ENCODE data around the gene PRKCZ.
"Not testable (repeated sequence)": the region's sequence is repeated elsewhere in the genome, so short reads cannot be mapped to it uniquely, and the experiment has no call there.

The PRKCZ gene

DNA sequence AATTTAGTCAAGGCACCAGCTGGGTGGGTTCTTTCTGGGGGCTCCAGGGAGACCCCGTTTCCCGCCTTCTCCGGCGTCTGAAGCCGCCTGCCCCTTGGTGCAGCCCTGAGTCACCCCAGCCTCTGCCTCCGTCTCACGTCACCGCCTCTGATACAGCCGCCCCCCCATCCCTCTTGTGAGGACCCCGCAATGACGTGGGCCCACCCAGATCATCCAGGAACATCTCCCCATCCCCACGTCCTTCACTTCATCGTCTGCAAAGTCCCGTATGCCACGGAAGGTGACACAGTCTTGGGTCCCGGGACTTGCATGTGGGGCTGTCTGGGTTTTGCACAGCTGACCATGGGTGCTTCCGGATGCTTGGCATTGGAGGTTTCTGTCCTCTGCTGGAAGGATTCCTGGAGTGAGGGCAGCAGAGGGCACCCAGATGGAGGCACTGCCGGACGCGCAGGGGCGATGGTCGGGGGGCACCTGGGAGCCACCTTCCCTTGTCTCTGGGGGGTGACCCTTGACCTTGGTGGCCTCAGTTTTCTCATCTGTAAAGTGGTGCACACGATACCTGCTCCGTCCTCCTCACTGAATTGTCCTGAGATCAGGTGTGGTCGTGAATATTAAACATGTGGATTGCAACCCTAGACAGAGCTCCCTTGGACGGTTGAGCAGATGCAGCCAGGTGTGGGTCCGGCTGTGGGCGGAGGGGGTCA is 58.8 kb downstream of the PRKCZ start:
- DNase-seq (ENCODE audit: low spot score in 2 of 2) (no peak), ATAC-seq (replicated peaks; ENCODE audit: extremely low read depth, poor library complexity, severe bottlenecking) (no peak)
- Mint-ChIP-seq H3K27ac (ENCODE audit: low read depth) (peak overlapping the region; percentile 65), H3K9me3 (no peaks in the 10 kb centered on the region), H3K36me3 (ENCODE audit: insufficient read depth) (peaks cover 1% of the 10 kb centered on the region), H3K4me3 (no peak overlapping the region), H3K27me3 (no peaks in the 10 kb centered on the region), H3K4me1 (no peaks in the 10 kb centered on the region)

DNA sequence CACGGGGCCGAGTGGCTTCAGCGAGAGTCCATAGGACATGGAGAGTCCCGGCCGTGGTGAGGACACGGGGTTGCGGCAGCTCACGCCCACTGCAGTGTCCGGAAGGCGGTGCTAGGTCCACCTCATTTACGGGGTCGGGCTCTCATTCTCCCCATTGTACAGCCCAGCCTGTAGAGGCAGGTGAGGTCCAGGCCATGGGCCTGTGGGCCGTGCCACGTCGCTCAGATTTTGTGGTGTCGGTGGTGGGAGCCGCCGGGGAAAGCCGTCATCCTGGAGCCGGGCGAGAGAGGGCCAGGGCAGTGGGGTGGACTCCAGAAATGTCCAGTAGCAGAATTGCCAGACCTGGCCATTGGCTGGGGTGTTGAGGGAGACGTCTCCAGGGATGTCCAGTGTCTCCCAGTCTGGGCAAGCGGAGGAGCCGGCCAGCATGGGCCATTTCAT is 59.4 kb downstream of the PRKCZ start:
- Mint-ChIP-seq H3K9me3 (no peaks in the 10 kb centered on the region), H3K4me1 (no peaks in the 10 kb centered on the region), H3K36me3 (ENCODE audit: insufficient read depth) (peaks cover 1% of the 10 kb centered on the region), H3K27me3 (no peaks in the 10 kb centered on the region), H3K27ac (ENCODE audit: low read depth) (peak overlapping the region; percentile 65), H3K4me3 (no peak overlapping the region)
- no peak for DNase-seq (ENCODE audit: low spot score in 2 of 2)
- ATAC-seq (replicated peaks; ENCODE audit: extremely low read depth, poor library complexity, severe bottlenecking): no peak

DNA sequence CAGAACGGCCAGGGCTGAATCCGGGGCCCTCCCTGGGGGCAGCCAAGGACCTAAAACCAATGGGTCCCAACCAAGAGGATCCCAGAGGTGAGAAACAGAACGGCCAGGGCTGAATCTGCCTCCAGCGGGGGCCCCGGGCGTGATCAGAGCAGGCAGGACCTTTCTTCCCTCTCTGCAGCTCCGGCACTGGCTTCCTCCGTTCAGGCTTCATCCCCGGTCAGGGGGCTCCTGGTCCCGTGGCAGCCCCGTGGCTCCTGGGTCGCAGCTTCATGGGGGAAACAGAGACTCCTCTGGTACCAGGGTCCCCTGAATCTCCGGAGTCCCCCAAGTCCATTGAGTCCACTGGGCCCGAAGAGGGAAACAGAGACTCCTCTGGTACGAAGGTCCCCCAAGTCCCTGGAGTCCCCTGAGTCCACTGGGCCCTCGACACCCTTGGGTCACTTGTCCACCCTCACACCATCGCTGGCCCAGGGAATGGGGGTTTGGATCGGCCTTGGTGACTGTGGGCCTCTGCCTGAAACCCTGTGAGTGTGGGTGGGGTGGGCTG is 60.1 kb downstream of the PRKCZ start:
- H3K4me1 Mint-ChIP-seq: no peaks in the 10 kb centered on the region
- DNase-seq (ENCODE audit: low spot score in 2 of 2) (no peak), ATAC-seq (replicated peaks; ENCODE audit: extremely low read depth, poor library complexity, severe bottlenecking) (no peak)
- H3K27ac Mint-ChIP-seq (ENCODE audit: low read depth): no peak overlapping the region
- H3K4me3 Mint-ChIP-seq: no peak overlapping the region
- no peaks in the 10 kb centered on the region for H3K27me3 Mint-ChIP-seq
- peaks cover 1% of the 10 kb centered on the region for H3K36me3 Mint-ChIP-seq (ENCODE audit: insufficient read depth)
- H3K9me3 Mint-ChIP-seq: no peaks in the 10 kb centered on the region

DNA sequence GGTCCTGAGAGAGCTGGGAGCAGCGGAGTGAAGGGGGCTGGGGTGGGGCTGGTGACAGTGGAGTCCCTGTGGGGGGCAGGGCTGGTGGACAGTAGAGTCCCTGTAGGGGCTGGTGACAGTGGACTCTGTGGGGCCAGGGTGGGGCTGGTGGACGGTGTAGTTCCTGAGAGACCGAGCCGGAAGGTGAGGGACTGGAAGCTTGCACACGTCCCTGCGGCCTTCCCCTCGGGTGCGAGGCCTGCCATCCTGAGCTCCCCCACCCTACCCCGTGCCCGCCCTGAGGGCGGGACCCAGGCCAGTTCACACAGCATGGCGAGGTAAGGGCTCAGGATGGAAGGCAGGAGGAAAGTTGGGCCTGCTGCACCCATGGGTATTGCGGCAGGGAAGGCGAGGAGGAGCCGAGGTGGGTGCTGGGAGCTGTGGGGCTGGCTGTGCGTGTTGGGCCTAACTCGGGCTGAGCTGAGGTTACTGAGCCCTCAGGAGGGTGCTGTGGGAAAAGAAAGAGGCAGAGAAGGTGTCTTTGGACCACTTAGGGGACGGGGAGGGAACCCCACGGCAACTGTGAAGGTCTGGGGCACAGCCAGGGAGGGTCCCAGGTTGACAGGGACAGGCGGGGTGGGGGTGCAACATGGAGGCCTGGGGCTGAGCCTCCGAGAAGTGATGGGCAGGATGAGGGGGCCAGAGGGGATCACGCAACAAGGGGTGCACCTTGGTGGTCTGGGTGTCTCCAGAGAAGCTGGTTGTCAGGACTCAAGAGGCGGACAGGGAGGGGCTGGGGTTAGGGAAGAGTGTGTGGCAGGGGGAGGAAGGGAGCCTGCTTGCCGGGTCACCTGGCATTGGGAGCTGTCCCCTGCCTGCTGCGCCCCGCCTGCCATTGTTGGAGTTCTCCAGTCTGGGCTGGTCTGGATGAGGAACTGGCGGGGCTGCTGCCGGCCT is 60.8 kb downstream of the PRKCZ start:
- no peak overlapping the region for H3K4me3 Mint-ChIP-seq
- H3K27me3 Mint-ChIP-seq: no peaks in the 10 kb centered on the region
- no peaks in the 10 kb centered on the region for H3K9me3 Mint-ChIP-seq
- DNase-seq (ENCODE audit: low spot score in 2 of 2) (no peak), ATAC-seq (replicated peaks; ENCODE audit: extremely low read depth, poor library complexity, severe bottlenecking) (no peak)
- H3K27ac Mint-ChIP-seq (ENCODE audit: low read depth): no peak overlapping the region
- no peaks in the 10 kb centered on the region for H3K4me1 Mint-ChIP-seq
- H3K36me3 Mint-ChIP-seq (ENCODE audit: insufficient read depth): peaks cover 3% of the 10 kb centered on the region

DNA sequence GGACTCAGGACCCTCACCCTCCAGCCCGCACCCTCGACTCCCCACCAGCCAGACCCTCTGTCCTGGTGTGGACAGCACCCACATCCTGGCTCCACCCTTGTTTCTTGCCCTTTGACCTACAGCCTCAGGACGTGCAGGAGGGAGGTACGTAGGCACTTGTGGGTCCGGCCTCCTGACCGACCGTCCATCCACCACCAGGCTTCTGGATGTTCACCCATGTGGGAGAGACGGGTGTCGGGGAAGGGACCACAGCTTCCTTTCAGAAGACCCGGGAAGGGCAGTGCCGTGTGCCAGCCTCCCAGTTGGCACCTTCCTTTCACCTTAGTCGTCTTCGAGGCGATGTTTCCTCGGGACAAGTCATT is 61.4 kb downstream of the PRKCZ start:
- H3K9me3 Mint-ChIP-seq: no peaks in the 10 kb centered on the region
- H3K27ac Mint-ChIP-seq (ENCODE audit: low read depth): no peak overlapping the region
- peaks cover 4% of the 10 kb centered on the region for H3K4me1 Mint-ChIP-seq
- no peaks in the 10 kb centered on the region for H3K27me3 Mint-ChIP-seq
- no peak overlapping the region for H3K4me3 Mint-ChIP-seq
- ATAC-seq (replicated peaks; ENCODE audit: extremely low read depth, poor library complexity, severe bottlenecking) (no peak), DNase-seq (ENCODE audit: low spot score in 2 of 2) (no peak)
- peaks cover 6% of the 10 kb centered on the region for H3K36me3 Mint-ChIP-seq (ENCODE audit: insufficient read depth)

DNA sequence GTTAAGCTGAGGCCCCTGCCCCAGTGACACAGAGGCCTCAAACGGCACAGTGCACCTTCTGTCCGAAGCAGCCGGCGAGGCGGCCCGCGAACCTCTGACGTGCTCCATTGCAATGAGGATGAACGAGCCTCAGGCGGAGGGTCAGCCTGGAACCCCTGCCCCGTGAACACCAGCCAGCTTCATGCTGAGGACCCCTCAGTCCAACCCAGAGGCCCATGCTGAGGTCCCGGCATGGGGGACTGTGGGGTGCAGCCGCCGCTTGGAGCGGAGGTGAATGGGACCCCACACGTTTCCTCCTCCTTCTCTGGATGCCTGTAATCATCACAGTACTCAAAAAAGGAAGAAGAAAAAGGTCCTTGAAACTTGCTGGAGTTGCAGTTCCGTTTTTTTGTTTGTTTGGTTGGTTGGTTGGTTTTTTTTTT is 62.1 kb downstream of the PRKCZ start:
- Mint-ChIP-seq H3K27ac (ENCODE audit: low read depth) (no peak overlapping the region), H3K27me3 (no peaks in the 10 kb centered on the region), H3K4me1 (peaks cover 7% of the 10 kb centered on the region), H3K9me3 (no peaks in the 10 kb centered on the region), H3K36me3 (ENCODE audit: insufficient read depth) (peaks cover 6% of the 10 kb centered on the region), H3K4me3 (no peak overlapping the region)
- ATAC-seq (replicated peaks; ENCODE audit: extremely low read depth, poor library complexity, severe bottlenecking) (no peak), DNase-seq (ENCODE audit: low spot score in 2 of 2) (no peak)

DNA sequence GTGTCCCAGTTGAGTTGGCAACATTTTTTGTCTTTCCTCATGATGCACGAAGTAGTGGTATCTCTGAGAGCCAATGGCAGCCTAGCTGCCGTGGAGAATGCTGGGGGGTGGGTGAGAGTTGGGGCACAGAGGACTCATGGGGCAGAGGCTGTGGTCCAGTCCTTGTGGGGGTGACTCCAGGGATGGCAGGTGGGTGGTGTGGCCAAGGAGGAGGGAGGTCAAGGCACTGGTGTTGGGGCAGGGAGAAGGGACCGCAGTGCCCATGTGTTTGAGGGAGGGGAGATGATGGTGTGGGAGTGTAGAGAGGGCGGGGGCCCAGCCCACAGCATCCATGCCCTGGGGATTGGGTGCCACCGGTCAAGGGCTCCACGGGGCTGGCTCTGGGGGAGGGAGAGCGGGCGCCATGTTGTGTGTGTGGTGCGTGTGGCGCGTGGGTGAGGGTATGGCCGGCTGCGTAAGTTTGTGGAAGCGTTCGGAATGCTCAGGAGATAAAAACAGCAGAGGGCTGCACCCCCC is 63.5 kb downstream of the PRKCZ start:
- no peak overlapping the region for H3K27ac Mint-ChIP-seq (ENCODE audit: low read depth)
- H3K27me3 Mint-ChIP-seq: no peaks in the 10 kb centered on the region
- no peak for ATAC-seq (replicated peaks; ENCODE audit: extremely low read depth, poor library complexity, severe bottlenecking)
- peaks cover 12% of the 10 kb centered on the region for H3K4me1 Mint-ChIP-seq
- H3K36me3 Mint-ChIP-seq (ENCODE audit: insufficient read depth): peaks cover 6% of the 10 kb centered on the region
- no peak for DNase-seq (ENCODE audit: low spot score in 2 of 2)
- no peaks in the 10 kb centered on the region for H3K9me3 Mint-ChIP-seq
- H3K4me3 Mint-ChIP-seq: no peak overlapping the region

DNA sequence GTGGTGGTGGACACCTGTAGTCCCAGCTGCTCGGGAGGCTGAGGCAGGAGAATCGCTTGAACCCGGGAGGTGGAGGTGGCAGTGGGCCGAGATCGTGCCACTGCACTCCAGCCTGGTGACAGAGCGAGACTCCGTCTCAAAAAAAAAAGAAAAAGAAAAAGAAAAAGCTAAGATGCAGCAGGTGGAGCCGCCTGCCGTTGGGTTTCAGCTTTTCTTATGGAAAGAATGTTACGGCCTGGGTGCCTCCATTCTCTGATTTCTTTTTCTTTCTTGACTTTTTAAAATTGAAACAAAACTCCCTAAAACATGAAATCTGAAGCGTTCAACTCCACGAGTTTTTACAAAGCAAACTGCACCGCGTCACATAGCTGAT is 64.4 kb downstream of the PRKCZ start:
- DNase-seq (ENCODE audit: low spot score in 2 of 2); H3K27me3 Mint-ChIP-seq; H3K9me3 Mint-ChIP-seq; H3K4me3 Mint-ChIP-seq; H3K27ac Mint-ChIP-seq (ENCODE audit: low read depth); ATAC-seq (replicated peaks; ENCODE audit: extremely low read depth, poor library complexity, severe bottlenecking); H3K36me3 Mint-ChIP-seq (ENCODE audit: insufficient read depth): not testable (repeated sequence)
- H3K4me1 Mint-ChIP-seq: peaks cover 12% of the 10 kb centered on the region

- DNase-seq (ENCODE audit: low spot score in 2 of 2) (no peak), ATAC-seq (replicated peaks; ENCODE audit: extremely low read depth, poor library complexity, severe bottlenecking) (no peak)
- Mint-ChIP-seq H3K27ac (ENCODE audit: low read depth) (no peak overlapping the region), H3K4me3 (no peak overlapping the region), H3K9me3 (no peaks in the 10 kb centered on the region), H3K27me3 (no peaks in the 10 kb centered on the region), H3K36me3 (ENCODE audit: insufficient read depth) (peaks cover 4% of the 10 kb centered on the region), H3K4me1 (peaks cover 12% of the 10 kb centered on the region)
Observed at GRCh38 chr1:2115008-2115641, 64.9 kb downstream of the PRKCZ start.

- peaks cover 4% of the 10 kb centered on the region for H3K36me3 Mint-ChIP-seq (ENCODE audit: insufficient read depth)
- H3K4me1 Mint-ChIP-seq: peaks cover 12% of the 10 kb centered on the region
- no peak for DNase-seq (ENCODE audit: low spot score in 2 of 2)
- no peak overlapping the region for H3K27ac Mint-ChIP-seq (ENCODE audit: low read depth)
- no peak for ATAC-seq (replicated peaks; ENCODE audit: extremely low read depth, poor library complexity, severe bottlenecking)
- H3K27me3 Mint-ChIP-seq: no peaks in the 10 kb centered on the region
- H3K9me3 Mint-ChIP-seq: no peaks in the 10 kb centered on the region
- H3K4me3 Mint-ChIP-seq: no peak overlapping the region
Observed at GRCh38 chr1:2115702-2116341, 65.6 kb downstream of the PRKCZ start.

DNA sequence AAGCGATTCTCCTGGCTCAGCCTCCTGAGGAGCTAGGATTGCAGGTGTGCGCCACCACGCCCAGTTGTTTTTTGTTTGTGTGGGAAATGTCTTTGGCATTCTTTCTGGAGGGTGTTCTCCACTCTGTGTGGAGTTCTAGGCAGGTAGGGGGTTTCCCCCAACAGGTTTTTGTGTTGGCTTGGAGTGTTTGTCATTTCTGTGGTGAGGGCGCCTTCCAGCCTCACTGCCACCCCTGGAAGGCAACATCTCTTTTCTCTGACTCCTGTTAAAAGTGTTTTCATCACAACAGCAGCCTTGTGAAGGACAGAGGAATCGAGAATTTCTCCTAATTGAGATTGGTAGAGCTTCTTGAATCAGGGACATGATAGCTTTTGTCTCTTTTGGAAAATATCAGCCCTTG is 69.7 kb downstream of the PRKCZ start:
- Mint-ChIP-seq H3K36me3 (ENCODE audit: insufficient read depth) (peaks cover 9% of the 10 kb centered on the region), H3K27me3 (no peaks in the 10 kb centered on the region), H3K4me3 (no peak overlapping the region), H3K9me3 (no peaks in the 10 kb centered on the region), H3K4me1 (peaks cover 15% of the 10 kb centered on the region), H3K27ac (ENCODE audit: low read depth) (no peak overlapping the region)
- ATAC-seq (replicated peaks; ENCODE audit: extremely low read depth, poor library complexity, severe bottlenecking) (no peak), DNase-seq (ENCODE audit: low spot score in 2 of 2) (no peak)

- Mint-ChIP-seq H3K4me3 (no peak overlapping the region), H3K27ac (ENCODE audit: low read depth) (peak overlapping the region; percentile 53), H3K4me1 (peaks cover 17% of the 10 kb centered on the region), H3K36me3 (ENCODE audit: insufficient read depth) (peaks cover 7% of the 10 kb centered on the region), H3K27me3 (no peaks in the 10 kb centered on the region), H3K9me3 (no peaks in the 10 kb centered on the region)
- DNase-seq (ENCODE audit: low spot score in 2 of 2) (no peak), ATAC-seq (replicated peaks; ENCODE audit: extremely low read depth, poor library complexity, severe bottlenecking) (no peak)
Observed at GRCh38 chr1:2121101-2121691, 71.0 kb downstream of the PRKCZ start.
